Nephron (organoid): ENCODE results near the gene MB21D2.
A peak's percentile ranks its signal among the peaks of the same experiment; 100 is the strongest.

Experiments
- H3K27ac Mint-ChIP-seq, 3 experiments: 2 replicates each; pipeline ENCODE4 v1.8.0; 2020; ENCODE audit warnings: mixed read lengths in 3 of 3, mild to moderate bottlenecking in 2 of 3, moderate library complexity in 1 of 3
- H3K27me3 Mint-ChIP-seq: 2 replicates; pipeline ENCODE4 v1.8.0; 2021; ENCODE audit warnings: low read depth, mild to moderate bottlenecking, moderate library complexity, mixed read lengths
- H3K36me3 Mint-ChIP-seq: 2 replicates; pipeline ENCODE4 v1.8.0; 2020; ENCODE audit warnings: low read depth, mixed read lengths
- H3K4me1 Mint-ChIP-seq: 2 replicates; pipeline ENCODE4 v1.8.0; 2020; ENCODE audit warnings: mixed read lengths
- H3K4me3 Mint-ChIP-seq, 3 experiments: 2 replicates each; pipeline ENCODE4 v1.8.0; 2020; ENCODE audit warnings: mild to moderate bottlenecking in 3 of 3, mixed read lengths in 3 of 3, moderate library complexity in 2 of 3
- H3K9me3 Mint-ChIP-seq: 2 replicates; pipeline ENCODE4 v1.8.0; 2020; ENCODE audit warnings: mixed read lengths
- CTCF ChIP-seq, 3 experiments: fragments of 200-600 bp; sonication (generic); IDR thresholded peaks; one replicate each; pipeline ENCODE4 v1.5.0; 2021; ENCODE audit warnings: antibody characterized with exemption in 3 of 3; ENCODE audit not compliant: unreplicated experiment in 3 of 3

Gene MB21D2

GRCh38 chr3:192897005-192897404, 20.7 kb downstream of the MB21D2 start:
- Mint-ChIP-seq H3K27ac (peak overlapping the region in 1 of 3 experiments; percentile 32), H3K9me3 (no peaks in the 10 kb centered on the region), H3K4me3 (no peak overlapping the region), H3K27me3 (peaks cover 3% of the 10 kb centered on the region), H3K4me1 (peaks cover 35% of the 10 kb centered on the region), H3K36me3 (peaks cover 4% of the 10 kb centered on the region)
- TF ChIP-seq CTCF (IDR thresholded peaks at IDR 0.05; ENCODE audit: unreplicated experiment in 3 of 3): no peak

GRCh38 chr3:192896208-192896607, 21.4 kb downstream of the MB21D2 start:
- no peak overlapping the region for H3K4me3 Mint-ChIP-seq
- peaks cover 4% of the 10 kb centered on the region for H3K36me3 Mint-ChIP-seq
- H3K27ac Mint-ChIP-seq: peak overlapping the region in 2 of 3 experiments; percentile 5 to 32
- peaks cover 3% of the 10 kb centered on the region for H3K27me3 Mint-ChIP-seq
- no peaks in the 10 kb centered on the region for H3K9me3 Mint-ChIP-seq
- TF ChIP-seq CTCF (IDR thresholded peaks at IDR 0.05; ENCODE audit: unreplicated experiment in 3 of 3): no peak
- H3K4me1 Mint-ChIP-seq: peaks cover 28% of the 10 kb centered on the region

GRCh38 chr3:192894676-192895075, 23.0 kb downstream of the MB21D2 start:
- peak overlapping the region in 1 of 3 experiments; percentile 10 for H3K27ac Mint-ChIP-seq
- H3K9me3 Mint-ChIP-seq: no peaks in the 10 kb centered on the region
- H3K36me3 Mint-ChIP-seq: peaks cover 3% of the 10 kb centered on the region
- H3K4me1 Mint-ChIP-seq: peaks cover 32% of the 10 kb centered on the region
- H3K27me3 Mint-ChIP-seq: peaks cover 3% of the 10 kb centered on the region
- no peak overlapping the region for H3K4me3 Mint-ChIP-seq
- no peak for TF ChIP-seq CTCF (IDR thresholded peaks at IDR 0.05; ENCODE audit: unreplicated experiment in 3 of 3)

GRCh38 chr3:192892981-192893700, 24.5 kb downstream of the MB21D2 start:
- peaks cover 3% of the 10 kb centered on the region for H3K27me3 Mint-ChIP-seq
- H3K9me3 Mint-ChIP-seq: no peaks in the 10 kb centered on the region
- H3K4me1 Mint-ChIP-seq: peaks cover 40% of the 10 kb centered on the region
- H3K27ac Mint-ChIP-seq: peak overlapping the region in 2 of 3 experiments; percentile 54 to 72
- no peak for TF ChIP-seq CTCF (IDR thresholded peaks at IDR 0.05; ENCODE audit: unreplicated experiment in 3 of 3)
- H3K4me3 Mint-ChIP-seq: no peak overlapping the region
- H3K36me3 Mint-ChIP-seq: no peaks in the 10 kb centered on the region

GRCh38 chr3:192890347-192891335, 27.0 kb downstream of the MB21D2 start:
- H3K27ac Mint-ChIP-seq: peak overlapping the region; percentile 44 to 99 (median 71)
- no peaks in the 10 kb centered on the region for H3K36me3 Mint-ChIP-seq
- peaks cover 48% of the 10 kb centered on the region for H3K4me1 Mint-ChIP-seq
- no peaks in the 10 kb centered on the region for H3K9me3 Mint-ChIP-seq
- peaks cover 3% of the 10 kb centered on the region for H3K27me3 Mint-ChIP-seq
- no peak overlapping the region for H3K4me3 Mint-ChIP-seq
- TF ChIP-seq CTCF (IDR thresholded peaks at IDR 0.05; ENCODE audit: unreplicated experiment in 3 of 3): no peak
